ENCODE data around the gene CHAF1A.

CHAF1A gene

DNA sequence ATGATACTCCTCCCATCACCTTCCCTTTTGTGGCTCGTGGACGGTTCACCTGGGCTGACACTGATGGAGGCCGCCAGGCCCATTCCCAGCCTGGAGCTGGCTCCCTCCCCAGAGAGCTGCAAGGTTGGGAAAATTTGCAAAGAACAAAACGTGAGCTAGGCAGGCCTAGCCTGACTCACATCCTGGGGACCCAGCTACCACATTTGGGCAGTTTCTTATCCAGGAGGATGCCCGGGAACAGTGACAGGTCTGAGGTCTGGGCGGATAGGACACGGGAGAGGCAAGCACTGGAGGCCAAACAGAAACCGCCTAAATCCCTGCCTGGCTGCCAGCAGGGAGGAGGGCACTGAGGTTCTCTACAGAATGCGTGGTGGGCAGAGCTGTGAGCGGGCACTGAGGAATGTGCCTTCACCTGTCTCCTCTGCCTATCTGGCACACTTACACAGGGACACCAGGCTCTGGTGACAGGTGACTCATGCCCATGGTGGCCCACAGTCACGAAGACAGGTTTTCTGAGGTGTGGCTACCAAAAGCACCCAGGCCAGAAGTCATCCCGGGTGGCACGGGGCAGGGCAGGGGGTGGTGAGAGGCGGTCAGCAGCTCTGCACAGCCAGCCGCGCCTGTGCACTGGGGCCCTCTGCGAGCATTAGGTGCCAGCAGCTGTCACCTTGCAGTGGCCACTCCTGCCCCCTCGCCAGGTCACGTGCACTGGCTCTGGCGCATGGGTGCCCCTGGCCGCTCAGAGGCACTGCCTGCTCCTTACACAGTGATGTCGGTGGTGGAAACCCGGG lies 25.3 kb upstream of the CHAF1A start:
- no peak for DNase-seq (ENCODE audit: extremely low read depth in 1 of 2, low read depth in 1 of 2)

DNA sequence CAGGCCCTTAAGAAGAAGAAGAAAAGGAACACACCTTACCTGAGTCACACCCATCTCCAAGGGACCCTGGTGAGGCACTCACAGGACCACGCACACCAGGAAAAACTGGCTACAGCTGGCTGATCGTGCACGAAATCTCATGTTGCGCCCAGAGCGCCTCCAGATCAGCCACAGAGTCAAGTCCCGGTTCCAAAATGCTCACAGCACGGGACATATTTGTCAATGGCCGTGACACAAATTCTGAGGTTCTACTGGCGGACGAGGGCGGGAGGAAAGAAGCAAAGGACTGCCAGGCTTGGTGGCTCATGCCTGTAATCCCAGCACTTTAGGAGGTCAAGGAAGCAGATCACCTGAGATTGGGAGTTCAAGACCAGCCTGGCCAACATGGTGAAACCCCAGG lies 23.6 kb upstream of the CHAF1A start:
- DNase-seq (ENCODE audit: extremely low read depth in 1 of 2, low read depth in 1 of 2): no peak

DNA sequence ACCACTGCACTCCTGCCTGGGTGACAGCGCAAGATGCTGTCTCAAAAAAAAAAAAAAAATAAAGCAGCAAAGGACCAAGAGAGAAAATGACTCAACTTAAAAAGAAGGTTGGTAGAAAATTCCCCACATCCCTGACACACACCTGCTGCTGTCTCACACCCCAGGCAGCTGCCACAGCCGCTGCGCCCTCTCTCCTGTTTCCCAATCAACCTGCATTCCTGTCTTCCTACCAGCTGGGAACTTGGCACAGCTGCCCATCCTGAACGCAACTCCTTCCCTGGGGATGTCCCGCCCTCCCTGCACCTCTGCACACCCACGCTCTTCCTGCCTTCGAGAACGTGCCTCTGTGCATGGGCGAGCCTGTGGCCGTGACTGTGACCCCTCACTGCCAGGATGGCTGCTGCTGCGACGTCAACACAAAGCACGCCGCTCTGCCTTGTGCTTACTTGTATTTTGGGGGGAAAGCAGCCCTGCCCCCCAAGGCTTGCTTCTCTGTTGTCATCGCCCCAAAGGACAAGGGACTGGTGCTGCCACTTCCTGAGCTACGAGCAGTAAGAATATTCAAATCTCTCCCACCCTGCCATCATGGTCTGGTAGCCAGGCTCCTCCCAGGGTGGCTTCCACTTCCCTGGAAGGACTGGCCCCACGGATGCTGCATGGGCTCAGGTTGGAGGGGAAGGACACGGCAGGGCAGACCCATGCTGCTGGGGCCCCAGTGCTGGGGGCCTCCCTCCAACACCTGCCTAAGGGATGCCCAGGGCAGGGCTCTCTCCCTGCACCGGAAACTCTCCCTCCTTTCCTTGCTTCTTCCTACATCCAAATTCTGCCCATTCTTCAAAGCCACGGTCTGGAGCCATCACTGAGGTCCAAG lies 22.8 kb upstream of the CHAF1A start:
- DNase-seq (ENCODE audit: extremely low read depth in 1 of 2, low read depth in 1 of 2): no peak

DNA sequence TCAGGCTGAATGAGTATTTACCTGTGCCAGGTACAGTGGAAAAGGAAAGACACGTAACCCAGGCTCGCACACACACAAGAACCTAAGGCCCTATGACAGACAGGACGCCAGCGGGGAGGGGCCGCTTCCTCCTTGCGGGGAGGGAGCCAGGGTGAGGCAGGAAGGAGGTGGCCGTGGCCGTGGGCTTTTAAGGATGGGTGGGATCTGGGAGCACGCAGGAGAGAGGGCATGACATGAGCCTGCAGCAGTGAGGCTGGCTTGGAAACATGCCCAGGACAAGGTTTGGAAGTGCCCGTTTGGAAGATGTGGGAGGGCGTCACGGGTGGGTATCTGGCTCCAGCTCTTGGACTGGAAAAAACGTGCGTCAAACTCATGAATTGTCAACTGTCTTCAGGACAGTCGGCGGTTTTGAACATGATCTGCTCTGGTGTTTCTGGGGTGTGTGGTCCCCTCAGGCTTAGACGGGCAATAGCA lies 22.1 kb upstream of the CHAF1A start:
- DNase-seq (ENCODE audit: extremely low read depth in 1 of 2, low read depth in 1 of 2): peak in 1 of 2 donors; percentile 47

DNA sequence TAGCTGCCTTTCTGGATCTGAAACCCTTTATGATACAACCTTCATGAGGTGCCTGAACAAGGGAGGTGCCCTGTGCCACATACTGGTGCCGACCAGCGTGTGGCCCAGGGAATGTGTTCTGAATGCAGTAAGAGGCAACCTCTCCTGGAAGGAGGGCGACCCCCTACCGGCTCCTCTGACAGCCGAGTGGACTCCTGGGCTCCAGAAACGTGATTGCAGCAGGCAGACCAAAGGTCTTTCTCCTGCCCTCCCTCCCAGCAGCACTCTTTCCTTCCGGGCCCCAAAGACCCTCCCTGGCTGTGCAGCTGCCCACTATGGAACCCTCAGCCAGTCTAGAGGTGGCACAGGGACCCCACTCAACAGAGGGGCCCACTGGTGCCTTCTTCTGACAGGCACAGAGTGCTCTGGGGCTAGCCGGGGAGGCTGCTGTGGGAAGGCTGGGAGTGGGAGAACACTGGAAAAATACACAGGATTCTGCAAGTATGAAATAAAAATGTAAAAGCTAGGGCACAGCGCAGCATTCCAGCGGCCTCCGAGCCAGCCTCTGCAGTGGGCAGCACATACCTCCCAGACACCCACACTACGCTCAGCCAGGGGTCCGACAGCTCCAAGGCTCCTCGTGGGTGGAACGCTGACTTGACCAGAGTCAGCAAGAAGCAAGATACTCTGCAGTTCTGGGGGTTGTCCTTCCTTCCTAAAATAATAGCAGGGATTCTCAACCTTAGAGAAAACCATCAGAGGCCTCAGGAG lies 17.0 kb upstream of the CHAF1A start:
- no peak for DNase-seq (ENCODE audit: extremely low read depth in 1 of 2, low read depth in 1 of 2)

DNA sequence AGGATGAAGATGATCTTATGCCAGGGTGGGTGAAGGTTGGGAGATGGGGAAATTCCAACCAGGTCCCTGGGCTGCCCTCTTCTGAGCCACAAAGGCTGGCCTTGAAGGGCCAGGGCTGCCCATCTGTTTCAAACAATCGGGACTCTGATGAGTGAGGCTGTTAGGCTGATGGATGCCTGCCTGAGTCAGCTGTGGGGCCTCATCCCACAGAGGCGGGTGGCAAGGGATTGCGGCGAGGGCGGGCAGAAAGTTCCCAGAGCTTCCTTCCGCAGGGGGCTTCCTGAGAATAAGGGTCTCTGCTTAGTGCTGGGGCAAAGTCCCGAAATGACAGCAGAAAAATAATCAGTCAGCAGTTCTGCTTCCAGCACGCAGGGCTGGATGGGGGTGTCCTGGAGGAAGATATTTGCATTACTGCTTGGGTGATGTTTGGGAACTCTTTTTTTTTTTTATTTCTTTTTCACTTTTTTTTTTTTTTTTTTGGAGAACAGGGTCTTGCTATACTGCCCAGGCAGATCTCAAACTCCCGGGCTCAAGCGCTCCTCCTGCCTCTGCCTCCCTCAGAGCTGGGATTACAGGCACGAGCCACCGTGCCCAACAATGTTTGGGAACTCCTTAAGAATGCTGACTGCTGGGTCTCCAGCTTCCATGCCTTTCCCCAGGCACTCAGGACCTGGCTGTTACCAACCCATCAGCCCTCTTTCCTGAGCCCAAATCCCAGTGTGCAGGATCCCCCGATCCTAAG lies 16.2 kb upstream of the CHAF1A start:
- DNase-seq (ENCODE audit: extremely low read depth in 1 of 2, low read depth in 1 of 2): no peak

DNA sequence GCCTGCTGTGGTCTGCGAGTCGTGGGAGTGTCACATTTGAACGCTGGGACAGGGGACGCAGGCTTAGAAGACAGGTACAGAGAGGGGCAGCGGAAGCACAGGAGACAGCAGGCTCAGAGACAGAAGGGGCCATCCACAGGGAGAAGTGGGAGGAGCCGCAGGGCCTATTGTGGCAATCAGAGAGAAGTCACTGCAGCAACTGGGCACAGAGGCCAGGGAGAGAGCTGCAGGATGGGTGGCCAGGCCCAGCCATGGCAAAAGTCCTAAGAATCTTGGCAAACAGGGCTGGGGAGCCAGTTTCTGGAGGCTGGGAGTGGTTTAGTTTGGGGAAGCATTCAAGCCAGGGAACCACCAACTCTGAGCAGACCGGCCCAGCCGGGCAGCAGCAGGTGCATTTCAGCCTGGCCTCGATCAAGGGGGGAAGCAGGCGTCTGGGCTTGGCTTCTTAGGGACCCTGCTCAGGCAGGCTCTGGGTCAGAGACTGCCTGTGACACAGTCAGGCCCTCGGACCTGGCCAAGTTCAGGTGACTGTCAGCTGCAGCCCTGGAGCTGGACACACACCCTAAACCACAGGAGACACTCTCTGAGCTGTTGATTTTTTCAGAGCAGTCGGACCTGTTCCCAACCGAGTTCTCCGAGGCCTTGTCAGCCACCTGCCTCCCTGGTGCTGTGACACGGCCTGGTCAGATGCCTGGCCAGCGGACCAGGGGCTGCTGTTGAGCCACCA lies 13.9 kb upstream of the CHAF1A start:
- no peak for DNase-seq (ENCODE audit: extremely low read depth in 1 of 2, low read depth in 1 of 2)

DNA sequence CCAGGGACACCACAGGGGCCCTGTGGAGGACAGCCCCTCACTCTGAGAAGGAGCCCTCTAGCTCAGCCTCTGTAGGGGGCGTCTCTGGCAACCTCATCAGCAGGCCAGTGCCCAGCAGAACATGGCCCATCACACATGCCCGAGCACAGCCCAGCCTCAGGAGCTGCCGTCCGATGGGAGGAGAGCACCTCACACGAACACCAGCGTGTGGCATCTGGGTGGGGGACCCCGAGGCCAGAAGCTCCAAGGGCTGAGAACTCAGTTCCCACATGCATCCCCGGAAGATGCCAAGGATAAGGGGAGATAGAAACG lies 13.4 kb upstream of the CHAF1A start:
- DNase-seq (ENCODE audit: extremely low read depth in 1 of 2, low read depth in 1 of 2): no peak

DNA sequence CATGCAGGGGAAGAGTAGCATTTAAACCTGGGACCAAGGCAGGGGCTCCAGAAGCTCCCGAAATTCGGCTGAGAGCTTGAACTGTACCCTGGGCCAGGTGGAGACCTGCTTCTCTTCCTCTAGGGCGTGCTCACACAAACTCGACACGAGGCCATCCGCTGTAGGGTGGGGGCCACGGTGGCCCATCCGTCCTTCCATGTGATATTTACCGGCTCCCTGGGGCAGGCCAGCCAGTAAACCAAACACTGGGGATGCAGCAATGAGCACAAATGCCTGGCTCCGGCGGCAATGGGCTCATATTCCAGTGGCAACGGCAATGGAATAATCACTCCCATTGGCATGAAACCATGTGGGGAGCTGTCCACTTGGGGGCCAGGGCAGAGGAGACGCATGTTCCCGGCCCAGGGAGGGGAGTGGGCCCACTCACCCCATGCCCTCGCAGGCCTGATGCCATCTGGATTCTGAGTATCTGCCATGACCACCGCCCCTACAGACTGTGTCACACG lies 12.9 kb upstream of the CHAF1A start:
- DNase-seq (ENCODE audit: extremely low read depth in 1 of 2, low read depth in 1 of 2): no peak

DNA sequence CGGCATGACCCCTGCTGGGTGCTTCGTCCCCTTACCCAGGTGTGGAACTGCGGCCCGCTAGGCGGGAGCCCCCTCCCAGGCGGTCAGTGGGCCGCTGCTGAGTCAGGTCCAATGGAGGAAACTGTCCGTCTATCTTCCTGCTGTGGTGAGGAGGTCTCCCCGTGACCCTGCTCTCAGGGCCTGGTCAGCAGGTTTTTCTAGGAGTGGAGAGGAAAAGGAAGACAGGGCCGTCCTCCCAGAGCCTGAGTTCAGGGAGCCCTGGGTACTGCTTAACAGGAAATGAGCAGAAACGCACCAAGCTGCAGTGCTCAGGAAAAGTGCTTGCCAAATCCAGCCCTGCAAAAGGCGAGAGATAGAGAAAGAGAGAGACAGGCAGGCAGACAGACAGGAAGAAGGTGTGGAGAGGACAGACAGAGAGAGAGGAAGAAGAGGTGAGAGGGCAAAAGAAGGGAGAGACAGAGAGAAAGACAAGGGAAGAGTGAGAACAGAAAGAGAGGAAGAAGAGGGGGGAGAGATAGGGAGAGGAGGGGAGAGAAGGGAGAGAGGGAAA lies 12.3 kb upstream of the CHAF1A start:
- no peak for DNase-seq (ENCODE audit: extremely low read depth in 1 of 2, low read depth in 1 of 2)

DNA sequence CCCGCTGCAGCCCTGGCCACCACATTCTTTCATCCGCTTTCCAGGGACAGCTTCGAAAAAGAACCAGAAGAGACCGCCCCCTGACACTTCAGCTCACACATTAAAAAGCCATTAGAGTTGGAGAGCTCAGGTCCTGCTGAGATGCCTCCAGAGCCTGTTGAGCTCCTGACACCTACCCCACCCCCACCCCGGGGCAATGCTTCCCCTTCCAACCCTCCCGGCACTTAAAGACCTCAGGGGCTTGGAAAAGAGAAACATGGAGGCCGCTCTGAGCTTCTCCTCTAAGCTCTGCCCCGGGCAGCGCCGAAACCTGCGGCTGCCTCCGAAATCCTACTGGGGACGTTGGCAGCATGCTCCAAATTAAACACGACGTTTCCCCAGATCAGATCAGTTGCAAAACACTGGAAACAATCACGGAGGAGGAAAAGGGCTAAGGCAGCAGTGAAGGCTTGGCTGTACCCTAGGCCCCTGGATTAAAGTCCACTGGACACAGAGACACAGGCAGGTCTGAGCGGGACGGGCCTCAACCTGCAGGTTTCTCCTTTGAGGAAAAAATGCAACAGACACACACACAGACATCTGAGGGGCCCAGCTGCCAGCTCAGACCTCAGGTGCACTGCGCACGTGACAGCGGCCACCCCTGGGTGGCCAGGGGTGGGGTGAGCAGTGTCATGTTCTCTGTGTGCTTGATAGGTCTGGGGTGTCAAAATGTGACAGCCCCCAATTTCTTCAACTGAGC lies 11.7 kb upstream of the CHAF1A start:
- no peak for DNase-seq (ENCODE audit: extremely low read depth in 1 of 2, low read depth in 1 of 2)

DNA sequence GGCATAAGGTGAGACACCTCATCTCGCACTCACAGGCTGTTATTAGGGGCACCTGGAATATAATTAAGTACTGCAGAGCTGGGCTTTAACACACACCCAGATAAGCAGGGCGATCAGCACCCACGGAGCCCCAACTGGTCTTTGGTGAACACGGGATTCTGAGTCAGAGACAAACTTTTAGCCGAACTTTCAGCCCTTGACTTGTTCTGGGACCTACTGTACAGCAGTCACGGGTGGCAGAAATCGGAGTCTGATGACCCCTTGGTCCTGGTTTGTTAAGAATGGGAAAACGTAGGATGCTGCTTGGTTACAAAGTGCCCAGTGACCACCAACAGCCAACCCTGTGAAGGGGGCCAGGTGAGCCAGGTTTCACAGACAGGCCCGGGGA lies 11.1 kb upstream of the CHAF1A start:
- no peak for DNase-seq (ENCODE audit: extremely low read depth in 1 of 2, low read depth in 1 of 2)

DNA sequence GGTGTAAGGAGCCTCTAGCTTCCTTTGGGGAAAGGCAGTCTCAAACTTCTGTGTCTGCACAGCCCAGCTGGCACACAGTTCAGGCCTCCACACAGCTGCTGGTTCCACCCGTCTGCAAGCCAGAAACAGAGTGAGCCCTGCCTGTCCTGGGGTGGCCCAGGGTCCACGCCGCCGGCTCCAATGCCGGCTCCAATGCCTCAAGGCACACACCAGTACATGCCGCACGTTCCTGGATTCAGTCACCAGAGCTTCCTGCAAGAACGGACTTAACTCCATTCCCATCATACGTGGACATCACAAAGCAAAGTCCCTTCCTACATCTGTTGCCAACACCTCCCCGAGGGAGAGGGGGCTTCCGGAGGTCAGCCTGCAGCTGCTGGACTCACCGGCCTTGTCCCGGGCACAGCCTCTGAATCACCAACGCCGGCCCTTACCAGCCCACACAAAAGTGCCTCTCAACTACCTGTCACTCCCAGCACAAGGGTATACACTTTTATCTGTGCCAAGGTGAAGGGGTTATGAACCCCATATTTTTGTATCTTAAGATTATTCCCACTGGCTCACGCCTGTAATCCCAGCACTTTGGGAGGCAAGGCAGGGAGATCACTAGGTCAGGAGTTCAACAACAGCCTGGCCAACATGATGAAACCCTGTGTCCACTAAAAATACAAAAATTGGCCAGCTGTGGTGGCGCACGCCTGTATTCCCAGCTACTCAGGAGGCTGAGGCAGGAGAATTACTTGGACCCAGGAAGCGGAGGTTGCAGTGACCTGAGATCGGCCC lies 10.5 kb upstream of the CHAF1A start:
- DNase-seq (ENCODE audit: extremely low read depth in 1 of 2, low read depth in 1 of 2): no peak

DNA sequence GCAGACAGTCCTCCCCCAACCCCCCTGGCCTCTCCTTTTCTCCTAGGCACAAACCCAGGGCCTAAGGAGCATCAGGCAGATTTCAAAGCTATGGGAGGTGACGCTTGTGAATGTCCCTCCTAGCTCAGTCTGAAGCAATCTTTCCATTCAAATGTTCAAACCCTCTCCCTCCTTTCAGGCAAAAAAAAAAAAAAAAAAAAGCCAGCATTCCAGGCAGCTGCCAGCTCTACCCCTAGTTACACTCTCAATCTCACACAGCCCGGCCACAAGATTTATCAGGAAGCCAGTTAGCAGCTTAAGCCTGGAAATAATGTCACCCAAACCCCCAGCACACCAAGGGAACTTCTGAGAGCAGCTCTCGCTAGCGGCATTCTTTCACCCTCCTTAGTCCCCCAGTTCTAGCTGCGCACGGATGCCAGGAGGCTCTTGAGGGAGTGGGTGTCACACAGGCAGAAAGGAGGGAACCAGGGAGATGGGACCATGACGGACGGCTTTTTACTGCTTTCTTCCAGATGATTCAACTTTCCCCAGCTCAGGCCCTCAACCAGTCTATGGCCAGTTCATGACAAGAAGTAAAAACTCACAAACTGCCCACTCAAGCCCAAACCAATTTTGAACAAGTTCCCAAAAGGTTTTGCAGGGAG lies 8.4 kb upstream of the CHAF1A start:
- DNase-seq (ENCODE audit: extremely low read depth in 1 of 2, low read depth in 1 of 2): no peak

DNA sequence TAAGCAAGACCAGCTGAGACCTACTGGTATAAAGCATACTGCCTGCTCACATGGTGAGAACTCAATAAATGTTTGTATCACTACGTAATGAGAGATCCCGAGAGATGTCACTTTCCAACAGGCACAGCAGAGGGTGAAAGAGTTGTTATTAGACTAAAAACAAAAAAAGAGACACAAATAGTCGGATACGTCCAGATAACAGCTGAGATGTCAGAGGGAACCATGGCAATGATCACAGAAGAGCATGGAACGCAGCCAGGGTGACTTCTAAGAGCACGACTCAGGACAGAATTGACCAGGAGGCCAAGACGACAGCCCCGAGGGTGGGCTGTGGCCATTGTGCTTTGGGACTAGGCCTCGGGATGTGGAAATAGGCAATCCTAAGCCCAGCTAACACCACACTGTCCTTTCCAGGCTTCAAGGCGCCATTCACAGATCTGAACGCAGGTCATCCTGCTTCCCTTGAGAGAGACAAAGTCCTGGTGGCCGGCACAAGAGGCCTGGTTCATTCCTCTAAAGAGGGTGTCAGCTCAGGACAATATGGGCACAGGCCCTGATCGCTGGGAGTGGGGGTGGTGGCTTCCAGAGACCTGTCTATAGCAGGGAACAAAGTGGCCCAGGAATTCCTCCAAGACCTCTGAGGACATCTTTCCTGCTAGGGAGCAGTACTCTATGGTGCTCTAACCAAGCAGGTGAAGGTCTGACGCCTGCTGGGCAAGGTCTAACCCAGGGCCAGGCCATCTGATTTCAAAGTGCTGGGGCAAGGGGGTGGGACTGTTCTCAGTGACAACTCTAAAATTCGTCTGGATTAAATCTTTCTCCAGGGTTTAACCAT lies 5.3 kb upstream of the CHAF1A start:
- no peak for DNase-seq (ENCODE audit: extremely low read depth in 1 of 2, low read depth in 1 of 2)

DNA sequence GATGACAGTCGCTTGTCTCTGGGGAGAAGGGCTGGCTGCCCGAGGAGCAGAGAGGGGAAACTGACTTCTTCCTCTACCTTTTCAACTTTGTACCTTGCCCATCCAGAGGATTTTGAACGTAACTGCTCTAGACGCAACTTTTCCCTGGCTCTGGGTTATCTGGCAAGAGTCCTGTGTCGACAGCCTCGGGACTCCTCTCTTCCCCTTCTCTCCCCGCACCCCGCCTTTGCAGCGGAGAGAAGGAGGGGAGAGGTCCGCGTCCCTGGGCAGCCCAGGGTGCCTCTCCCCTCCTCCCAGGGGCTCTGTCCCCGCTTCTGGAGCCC lies 2.7 kb upstream of the CHAF1A start:
- DNase-seq (ENCODE audit: extremely low read depth in 1 of 2, low read depth in 1 of 2): no peak

All from activated CD8-positive, alpha-beta memory T cell treated with anti-CD3 and anti-CD28 coated beads for 1 hour (primary cell).